Astrocyte of the cerebellum (primary cell): ENCODE data around the gene PLCH1.

Experiments used
- DNase-seq: peaks from one replicate; pipeline ENCODE4 v3.0.0-alpha.2; 2011; ENCODE audit warnings: low read depth
- H3K4me3 ChIP-seq: 2 replicates; pipeline ENCODE4 v1.5.1; 2011; ENCODE audit warnings: mild to moderate bottlenecking, low read depth, low read length, moderate library complexity
- in situ Hi-C: cut with HindIII; loops from 2 replicates; pipeline ENCODE4 v1.10.0; 2017; ENCODE audit warnings: low sequenced_read_pairs
- TF ChIP-seq, protein P1 (sequence below): IDR thresholded peaks from 2 replicates; pipeline ENCODE4 v1.5.1; 2012; ENCODE audit warnings: low read length, low read depth, moderate library complexity, mild to moderate bottlenecking; ENCODE audit errors: missing control alignments

PLCH1 gene

GRCh38 chr3:155481591-155481990 is 263.3 kb downstream of the PLCH1 start:
- in situ Hi-C loops: no loop called here
- TF ChIP-seq, protein P1, sequence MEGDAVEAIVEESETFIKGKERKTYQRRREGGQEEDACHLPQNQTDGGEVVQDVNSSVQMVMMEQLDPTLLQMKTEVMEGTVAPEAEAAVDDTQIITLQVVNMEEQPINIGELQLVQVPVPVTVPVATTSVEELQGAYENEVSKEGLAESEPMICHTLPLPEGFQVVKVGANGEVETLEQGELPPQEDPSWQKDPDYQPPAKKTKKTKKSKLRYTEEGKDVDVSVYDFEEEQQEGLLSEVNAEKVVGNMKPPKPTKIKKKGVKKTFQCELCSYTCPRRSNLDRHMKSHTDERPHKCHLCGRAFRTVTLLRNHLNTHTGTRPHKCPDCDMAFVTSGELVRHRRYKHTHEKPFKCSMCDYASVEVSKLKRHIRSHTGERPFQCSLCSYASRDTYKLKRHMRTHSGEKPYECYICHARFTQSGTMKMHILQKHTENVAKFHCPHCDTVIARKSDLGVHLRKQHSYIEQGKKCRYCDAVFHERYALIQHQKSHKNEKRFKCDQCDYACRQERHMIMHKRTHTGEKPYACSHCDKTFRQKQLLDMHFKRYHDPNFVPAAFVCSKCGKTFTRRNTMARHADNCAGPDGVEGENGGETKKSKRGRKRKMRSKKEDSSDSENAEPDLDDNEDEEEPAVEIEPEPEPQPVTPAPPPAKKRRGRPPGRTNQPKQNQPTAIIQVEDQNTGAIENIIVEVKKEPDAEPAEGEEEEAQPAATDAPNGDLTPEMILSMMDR: no peak
- DNase-seq: no peak
- no peak overlapping the region for H3K4me3 ChIP-seq

GRCh38 chr3:155481089-155481488 is 263.8 kb downstream of the PLCH1 start:
- H3K4me3 ChIP-seq: no peak overlapping the region
- TF ChIP-seq, protein P1: no peak
- no peak for DNase-seq
- in situ Hi-C loops: no loop called here

DNA sequence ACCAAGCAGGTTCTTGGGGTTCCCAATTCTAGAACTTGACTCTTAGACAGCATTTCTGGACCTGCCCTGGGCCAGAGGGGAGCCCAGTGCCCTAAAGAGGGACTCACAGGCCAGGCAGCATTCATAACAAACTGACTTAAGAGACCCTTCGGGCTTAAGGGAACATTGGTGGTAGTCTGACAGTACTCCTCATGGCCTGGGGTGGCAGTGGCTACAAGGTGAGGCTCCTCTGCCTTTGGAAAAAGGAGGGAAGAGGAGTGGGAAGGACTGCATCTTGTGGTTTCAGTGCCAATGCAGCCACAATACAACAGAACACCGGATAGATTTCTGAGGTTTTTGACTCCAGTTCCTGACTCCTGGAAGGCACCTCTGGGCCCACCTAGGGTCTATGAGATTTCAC is 279.2 kb downstream of the PLCH1 start:
- TF ChIP-seq, protein P1: no peak
- in situ Hi-C loops: no loop called here
- no peak overlapping the region for H3K4me3 ChIP-seq
- DNase-seq: no peak

DNA sequence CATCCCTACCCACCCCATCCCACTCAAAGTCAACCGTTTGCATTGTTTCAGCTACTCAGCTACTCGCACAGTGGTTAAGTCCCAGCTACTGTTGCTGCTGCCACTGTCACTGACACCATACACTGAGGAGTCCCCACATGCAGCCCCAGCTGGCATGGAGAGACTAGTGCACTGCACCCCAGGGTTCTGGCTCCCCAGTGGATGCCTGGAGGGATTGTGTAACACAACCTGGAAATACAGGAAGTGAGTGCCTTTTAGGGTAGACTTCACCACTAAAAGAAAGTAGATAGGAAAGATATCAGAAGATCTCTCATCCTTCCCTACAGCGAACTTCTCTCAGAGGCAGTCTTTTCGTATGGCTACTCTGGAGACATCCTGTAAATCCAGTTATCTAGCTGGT is 282.2 kb downstream of the PLCH1 start:
- TF ChIP-seq, protein P1: no peak
- in situ Hi-C loops: no loop called here
- no peak for DNase-seq
- H3K4me3 ChIP-seq: no peak overlapping the region

DNA sequence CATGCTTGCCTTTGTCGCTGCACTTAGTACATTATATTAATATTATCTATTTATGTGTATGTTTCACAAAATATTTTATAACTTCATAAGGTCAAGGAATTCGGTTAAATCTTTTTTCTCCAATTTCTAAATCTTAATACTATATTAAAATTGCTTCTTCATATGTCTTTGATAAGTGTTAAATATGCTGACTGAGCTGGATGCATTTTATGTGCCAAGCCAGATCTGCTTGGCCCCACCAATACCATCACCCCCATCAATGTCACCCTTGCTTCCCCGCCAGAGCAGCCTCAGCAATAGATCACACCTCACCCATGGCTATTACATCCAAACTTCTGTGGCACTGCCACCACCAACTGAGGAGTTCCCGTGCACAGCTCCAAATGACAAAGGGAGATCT is 287.3 kb downstream of the PLCH1 start:
- TF ChIP-seq, protein P1: no peak
- no peak for DNase-seq
- in situ Hi-C loops: no loop called here
- H3K4me3 ChIP-seq: no peak overlapping the region

DNA sequence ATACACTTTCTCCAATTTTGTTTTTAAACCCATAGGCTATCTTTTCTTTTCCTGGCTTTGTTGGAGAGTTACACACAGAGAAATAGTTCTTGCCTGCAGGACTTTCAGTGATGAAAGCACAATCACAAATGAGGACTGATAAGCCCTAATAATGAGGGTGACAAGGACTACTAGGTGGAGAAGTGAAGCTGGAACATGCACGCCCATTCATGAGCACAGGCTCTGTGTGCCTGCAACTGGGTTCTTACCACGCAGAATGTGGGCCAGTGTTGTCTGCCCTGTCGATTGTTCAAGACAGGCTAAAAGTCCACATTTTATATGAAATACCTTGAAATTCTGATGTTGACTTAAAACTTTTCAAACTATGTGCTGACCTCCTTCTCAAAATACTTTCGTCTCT is 289.1 kb downstream of the PLCH1 start:
- TF ChIP-seq, protein P1: no peak
- H3K4me3 ChIP-seq: no peak overlapping the region
- no peak for DNase-seq
- in situ Hi-C loops: no loop called here

DNA sequence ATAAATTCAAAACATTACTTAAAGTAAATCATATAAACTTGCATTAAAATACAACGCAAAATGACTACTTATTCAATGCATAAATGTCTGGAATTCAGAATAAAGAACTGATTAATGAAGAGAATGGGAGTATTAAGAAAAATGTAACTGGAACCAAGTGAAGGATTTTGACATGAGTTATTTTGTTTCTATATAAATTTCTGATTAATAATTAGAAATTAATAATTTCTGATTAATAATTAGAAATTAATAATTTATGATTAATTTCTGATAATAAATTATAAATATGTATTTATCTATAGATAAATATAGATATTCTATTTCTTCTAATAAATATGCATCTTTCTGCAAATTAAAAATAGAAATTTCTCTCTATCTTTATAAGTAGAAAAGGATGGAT is 291.4 kb downstream of the PLCH1 start:
- no peak overlapping the region for H3K4me3 ChIP-seq
- DNase-seq: no peak
- TF ChIP-seq, protein P1: no peak
- in situ Hi-C loops: no loop called here
